Measurements from ENCODE around the gene MROH2A. TPM values are rescaled to one million over a fixed set of nuclear protein-coding genes. Genes with fewer than 3 reads are reported as not detected.

Gene MROH2A
- total RNA-seq, 1 experiment from 2014 or later, result not detected

DNA sequence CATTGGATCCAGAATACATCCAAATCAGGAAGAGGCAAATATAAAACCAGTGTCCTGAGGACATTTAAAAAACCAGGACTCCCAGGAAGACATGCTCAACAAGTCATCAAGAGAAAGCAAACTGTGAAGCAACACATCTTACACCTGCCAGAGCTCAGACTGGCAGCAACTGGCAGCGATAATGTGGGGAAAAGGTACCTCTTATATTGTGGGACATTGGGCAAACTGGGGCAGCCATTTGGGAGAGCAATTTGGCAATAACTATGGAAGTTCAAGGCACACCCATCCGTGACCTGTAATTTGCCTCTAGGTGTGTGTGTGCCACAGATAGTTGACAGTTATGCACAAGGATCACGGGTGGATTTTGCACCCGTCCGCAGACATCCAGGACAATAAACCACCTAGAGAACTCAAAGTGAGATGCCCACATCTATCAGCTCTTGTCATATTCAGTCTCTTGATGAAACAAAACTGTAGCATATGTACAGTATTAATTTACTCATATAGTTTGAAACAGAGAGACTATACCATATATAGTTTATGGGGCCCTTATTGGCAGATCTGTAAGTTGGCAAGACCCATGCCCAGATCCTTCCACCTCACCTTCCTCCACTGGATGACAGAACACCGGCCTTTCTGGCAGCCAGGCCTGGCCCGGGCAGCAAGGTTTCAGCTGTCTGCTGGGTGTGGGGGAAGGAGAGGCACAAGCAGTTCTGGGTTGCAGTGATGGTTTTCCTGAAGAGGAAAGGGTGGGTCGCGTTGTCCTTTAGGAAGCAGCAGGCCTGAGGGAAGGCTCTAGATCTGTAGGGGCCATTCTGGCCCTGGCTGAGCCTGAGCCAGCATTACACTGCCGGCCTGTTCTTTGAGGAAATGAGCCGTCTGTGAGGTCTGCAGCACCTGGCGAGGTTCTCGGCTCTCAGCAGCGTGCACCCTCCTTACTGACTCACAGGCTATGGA lies 57.4 kb downstream of the MROH2A start:
- no peak for DNase-seq (ENCODE audit: low spot score)

DNA sequence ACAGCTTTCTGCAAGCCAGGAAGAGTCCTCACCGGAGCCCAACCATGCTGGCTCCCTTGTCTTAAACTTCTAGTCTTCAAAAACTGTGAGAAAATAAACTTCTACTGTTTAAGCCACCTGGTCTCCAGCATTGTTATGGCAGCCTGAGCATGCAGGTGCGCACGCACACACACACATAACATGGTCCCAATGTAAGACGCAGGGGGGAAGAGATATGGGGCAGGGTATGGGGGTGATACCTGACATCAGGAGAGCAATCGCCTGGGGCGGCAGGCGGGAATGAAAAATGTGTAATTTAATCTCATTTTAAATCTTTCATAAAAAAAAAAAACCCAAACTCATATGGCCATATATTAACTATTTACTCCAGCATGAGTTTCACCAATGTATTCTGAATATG lies 58.2 kb downstream of the MROH2A start:
- no peak for DNase-seq (ENCODE audit: low spot score)

DNA sequence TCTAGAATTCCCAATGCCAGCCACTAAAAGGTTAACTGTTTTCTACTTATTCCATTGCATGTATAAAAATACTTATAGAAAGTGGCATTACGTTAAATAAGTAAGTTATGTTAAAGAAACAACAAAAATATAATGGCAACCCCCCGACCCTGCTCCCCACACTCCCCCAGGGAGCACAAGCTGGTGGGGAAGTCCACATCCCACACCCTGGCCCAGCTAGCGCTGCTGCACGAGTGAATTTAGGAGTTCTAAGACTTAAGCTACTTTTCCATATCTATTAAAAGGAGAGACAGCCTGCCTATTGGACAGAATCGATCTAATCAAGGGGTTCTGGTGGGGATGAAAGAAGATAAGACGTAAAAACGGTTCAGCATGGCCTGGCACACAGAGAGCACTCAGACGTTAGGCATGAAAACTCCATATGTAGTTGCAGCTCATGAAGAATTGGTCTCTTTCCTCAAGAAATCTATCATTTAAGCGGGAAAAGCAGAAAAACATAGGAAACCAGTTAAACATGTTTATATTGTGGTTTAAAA lies 59.6 kb downstream of the MROH2A start:
- no peak for DNase-seq (ENCODE audit: low spot score)

DNA sequence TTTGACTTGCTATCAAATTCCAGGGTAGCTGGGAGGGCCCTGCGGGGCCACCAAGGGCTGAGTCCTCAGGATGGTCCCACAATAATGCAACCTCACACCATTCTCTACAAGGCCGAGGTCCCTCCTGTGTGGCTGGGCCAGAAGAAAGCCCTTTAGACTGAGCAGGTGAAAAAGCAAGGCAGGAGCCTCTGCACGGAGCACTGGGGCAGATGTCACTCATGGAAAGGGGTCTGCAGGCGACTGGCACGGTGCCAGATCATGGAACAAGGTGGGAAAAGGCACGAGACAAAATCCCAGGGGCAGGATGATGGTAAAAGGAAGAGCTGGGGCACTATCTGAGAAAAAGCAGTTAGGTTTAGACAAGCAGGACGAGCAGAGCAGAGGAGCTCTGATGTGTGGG lies 60.1 kb downstream of the MROH2A start:
- DNase-seq (ENCODE audit: low spot score), result no peak

DNA sequence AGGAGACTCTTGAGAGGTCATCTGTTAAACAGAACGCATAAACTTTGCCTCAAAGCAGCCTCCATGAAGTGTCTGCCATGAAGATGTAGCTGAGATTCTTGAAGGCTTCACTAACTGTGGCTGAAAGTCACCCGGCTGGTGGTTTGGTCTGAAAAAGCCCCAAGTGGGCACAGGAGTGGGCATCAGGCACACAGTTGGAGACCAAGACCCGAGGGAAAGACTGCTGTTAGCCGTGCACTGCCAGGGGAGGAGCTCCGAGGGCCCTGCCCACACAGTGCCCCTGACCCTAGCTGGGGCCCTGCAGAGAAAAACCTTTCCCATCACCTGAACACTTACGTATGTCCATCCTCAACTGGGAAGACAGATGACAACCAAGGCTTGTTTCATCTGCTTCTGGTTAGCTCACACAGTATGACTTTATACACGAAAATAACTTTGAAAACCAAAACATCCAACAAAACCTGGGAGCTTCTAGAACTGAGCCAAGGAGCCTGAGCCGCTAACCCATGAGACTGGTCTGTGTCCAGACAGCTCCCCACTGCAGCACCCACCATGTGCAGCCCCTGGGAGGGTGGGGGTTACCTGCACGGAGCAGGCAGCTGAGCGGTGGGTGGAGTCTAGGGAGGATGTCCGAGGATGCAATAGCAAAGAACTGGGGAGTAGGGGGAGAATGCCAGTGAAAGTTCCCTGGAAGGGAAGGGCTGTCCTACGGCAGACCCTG lies 60.8 kb downstream of the MROH2A start:
- no peak for DNase-seq (ENCODE audit: low spot score)

DNA sequence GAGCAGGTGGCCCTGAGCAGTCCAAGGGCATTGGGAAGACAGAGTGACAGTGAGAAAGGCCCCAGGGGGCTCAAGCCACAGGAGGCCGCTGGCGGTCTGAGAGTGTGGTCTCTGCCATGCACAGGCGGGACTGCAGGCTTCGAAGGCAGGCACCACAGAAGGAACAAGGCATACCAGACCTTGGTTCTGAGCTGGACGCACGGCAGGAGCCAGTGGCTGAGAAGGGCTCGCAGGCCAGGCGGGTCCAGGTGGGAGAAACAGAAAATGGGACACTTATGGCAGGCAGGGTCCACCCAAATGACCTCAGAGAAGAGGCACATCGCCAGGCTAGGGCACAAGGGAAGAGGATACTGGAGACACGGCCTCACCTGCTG lies 61.3 kb downstream of the MROH2A start:
- no peak for DNase-seq (ENCODE audit: low spot score)

DNA sequence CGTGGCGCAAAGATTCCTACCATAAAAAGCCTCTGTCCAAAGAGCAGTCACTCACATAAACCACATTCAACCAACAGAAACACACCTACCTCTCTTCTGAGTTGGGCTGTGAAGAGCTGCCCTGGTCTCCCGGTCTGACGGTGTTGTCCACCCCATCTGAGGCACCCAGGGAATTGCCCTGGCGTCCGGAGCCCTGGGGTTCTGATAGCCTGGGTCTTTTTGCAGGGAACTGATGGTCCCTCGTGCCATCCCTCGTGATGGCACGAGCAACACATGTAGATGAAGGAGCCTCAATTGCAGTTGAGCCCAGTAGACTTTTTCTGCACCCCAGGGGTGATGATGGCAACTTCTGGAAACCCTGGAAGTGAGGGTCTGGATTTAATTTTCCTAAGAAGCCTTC lies 62.4 kb downstream of the MROH2A start:
- no peak for DNase-seq (ENCODE audit: low spot score)

DNA sequence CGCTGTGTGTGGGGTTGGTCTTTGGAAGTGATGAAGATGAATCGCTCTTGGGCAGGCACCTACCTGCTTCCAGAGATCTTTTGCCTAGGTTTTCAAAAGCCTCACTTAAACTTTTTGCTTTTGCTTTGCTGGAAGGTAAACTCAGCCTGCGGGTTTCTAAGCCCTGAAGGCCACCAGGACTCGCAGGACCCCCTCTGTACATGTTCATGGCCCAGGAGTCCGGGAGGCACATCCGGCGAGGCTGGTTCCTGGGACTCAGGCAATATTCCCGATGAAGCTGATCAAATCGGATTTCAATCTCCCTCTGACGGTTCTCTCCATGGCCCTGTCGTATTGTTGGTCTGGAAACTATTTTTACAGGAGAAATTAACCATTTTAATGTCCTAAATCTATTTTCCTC lies 63.1 kb downstream of the MROH2A start:
- no peak for DNase-seq (ENCODE audit: low spot score)

DNA sequence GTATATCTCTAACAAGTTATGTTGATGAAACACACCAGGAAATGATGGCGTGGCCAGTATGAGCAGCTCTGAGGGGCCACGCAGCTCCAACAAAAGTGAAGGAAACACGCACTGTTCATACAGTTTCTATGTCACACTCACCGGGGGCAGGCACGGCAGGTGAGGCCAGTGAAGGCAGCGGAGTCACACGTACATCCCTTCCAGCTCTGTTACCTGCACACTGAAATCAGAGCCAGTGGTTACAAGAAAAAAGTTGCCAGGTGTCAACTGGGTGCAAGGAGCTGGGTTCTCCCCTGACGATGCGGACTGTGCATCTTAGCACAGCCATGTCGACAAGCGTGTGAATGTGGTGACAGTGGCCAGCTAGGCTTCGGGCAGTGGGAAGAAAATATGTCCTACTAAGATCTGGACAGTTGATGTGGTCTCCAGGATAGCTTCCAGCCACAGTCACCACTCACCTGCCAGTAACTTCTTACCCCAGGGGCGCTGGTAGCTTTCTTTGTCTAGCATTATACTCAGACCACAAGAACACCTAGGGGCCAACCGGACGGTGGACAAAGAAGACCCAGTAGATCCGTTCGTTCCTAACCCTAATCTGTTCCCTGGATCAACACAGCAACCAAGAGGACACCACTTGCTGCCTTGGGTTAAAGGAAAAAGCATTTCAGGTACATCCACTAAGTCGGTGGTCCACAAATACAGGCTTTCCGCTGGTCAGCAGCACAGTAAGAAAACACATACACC lies 66.1 kb downstream of the MROH2A start:
- no peak for DNase-seq (ENCODE audit: low spot score)

DNA sequence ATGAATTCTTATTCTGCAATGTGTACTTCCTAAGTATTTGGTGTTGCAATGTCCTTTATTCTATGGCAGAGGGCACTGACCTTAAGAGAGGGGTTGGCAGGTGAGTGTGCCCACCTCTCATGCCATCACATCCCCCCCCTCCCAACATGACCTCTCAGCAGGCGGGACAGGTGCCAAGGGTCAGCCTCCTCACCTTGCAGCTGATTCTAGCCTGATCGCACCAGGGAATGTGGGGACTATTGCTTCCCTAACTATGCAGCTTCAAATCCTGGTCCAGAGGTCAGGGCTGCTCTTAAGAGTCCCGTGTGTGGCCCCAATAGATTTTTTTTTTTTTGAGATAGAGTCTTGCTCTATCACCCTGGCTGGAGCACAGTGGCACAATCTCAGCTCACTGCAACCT lies 66.7 kb downstream of the MROH2A start:
- no peak for DNase-seq (ENCODE audit: low spot score)

DNA sequence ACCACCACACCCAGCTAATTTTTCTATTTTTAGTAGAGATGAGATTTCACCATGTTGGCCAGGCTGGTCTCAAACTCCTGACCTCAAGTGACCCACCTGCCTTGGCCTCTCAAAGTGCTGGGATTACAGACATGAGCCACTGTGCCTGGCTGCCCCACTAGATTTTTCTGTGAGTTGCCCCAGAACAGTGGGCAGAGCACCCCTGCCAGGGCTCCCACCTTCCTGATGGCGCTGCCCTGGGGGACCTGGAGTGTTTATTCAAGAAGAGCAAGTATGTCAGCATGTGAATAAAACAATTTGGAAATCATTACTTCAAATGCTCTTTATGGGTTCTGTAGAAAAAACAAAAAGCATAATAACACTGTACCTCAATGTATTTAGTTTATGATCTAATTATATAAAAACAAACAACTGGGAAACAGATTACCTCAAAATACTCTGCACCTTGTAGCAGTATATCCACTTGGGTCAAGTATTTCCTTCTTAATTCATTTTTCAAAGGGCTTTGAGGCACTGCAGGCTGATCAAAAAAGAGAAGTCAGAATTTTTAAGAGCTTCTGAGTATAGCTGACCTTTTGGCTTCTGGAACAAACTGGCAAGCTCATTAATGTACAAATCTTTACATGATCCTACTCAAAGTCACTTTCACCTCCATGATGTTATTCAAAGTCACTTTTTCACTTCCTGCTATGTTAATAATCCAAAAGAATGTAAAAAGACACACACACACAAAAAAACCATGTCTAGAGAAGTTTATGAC lies 67.4 kb downstream of the MROH2A start:
- DNase-seq (ENCODE audit: low spot score), result no peak

DNA sequence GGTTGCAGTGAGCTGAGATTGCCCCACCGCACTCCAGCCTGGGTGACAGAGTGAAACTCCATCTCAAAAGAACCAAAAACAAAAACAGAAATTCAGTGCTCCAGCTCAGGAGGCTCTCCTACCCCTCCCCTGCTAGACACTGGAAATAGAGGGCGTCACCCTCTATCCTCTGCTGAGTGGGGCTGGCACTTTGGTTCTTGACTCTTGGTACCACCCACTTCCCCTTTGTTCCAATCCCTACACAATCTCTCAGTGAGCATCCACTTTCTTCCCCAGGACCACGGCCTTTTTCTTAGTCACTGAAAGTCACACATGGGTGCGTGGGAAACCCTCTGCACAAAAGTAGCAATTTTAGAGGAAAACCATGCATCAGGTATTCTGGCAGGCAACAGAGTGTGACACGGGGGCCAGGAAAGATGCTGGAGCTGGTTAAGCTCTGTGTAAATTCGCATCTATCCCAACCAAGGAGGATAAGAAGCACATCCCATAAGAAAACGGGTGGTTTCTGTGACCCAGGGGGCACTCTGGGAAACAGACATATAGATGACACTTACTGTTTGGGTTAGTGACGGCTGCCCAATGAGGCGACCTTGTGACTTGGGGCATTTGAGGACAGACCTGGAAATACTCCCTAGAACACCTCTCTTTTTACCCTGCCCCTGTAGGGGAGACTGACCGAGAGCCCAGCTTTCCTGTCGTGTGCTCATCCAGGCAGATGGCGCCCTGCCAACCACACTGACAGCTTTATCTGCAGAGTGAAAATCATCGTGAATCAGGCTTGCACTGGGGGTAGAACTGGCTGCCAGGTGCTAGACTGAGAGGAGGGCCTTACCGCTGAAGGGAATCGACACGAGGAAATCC lies 68.5 kb downstream of the MROH2A start:
- no peak for DNase-seq (ENCODE audit: low spot score)

DNA sequence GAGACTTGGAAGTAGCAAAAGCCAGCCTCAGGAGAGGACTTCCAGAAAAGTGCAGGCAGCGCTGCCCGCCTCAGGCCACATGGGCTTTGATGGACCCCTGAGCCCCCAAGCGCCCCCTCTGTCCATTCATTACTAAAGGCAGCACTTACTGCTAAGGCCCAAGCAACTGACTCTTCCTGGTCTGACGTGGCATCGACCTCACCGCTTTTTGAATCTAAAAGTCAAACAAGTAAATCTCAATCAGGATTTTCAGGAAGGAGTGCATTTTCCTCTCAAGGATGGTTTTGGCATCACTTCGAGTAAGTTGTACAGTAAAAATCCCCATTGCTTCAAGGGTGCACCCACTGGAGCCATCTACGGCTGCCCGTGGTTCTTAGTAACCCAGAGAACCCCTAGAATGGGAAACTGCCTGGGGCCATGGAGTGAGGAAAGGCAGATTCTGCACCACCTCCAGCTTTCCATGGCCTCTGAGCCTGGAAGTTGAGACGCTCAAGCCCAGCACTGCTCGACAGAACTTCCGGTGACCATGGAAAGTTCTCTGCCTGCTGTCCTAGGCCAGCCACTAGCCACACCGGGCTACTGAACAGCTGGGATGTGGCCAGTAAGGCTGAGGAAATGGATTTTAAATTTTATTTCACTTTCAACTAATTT lies 69.2 kb downstream of the MROH2A start:
- DNase-seq (ENCODE audit: low spot score), result no peak

DNA sequence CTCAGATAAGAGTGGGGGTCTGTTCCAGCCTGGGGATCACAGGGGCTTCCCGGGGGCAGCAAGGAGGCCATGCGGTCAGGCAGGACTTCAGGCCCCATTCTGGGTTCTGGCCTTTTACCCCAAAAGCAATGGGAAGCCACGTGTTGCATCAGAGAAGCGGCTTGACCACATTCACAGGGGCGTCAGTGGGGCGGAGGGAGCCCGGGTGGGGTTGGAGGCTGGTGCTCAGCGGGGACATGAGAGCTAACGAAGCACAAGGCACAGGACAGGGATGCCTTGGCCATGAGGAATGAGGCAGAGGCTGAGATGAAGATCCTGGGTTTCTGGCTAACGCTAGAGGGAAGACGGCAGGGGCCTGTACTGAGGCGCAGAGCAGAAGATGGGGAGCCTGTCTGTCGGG lies 70.1 kb downstream of the MROH2A start:
- no peak for DNase-seq (ENCODE audit: low spot score)

DNA sequence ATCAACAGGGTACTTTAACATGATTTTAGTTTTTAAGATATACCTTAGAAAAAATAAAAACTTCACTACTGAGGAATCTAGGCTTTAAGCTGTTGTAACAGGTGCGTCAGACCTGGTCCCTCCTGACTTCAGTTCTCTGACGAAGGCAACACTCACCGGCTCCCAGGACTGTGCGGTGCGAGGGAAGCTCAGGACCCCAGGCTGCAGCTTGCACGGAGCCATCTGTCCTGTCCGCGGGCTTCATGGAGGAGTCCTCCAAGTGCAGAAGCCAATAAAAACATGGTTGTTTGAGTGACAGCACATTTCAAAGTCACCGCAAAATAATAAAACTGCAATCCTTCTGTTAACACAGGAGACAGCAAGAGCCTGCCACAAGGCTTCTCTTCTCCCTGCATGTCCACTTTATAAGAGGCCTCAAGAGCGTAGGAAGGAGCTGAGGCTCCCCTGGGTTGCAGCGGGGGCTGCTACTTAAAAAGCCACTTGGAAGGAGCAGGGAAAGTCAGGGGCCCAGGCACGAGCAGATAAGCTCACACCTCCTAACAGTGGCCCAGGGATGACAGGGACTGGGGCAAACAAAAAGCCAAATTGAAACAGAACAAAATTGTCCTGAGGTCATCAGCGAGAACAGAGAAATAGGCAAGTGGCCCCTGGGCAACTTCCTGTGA lies 71.6 kb downstream of the MROH2A start:
- no peak for DNase-seq (ENCODE audit: low spot score)

DNA sequence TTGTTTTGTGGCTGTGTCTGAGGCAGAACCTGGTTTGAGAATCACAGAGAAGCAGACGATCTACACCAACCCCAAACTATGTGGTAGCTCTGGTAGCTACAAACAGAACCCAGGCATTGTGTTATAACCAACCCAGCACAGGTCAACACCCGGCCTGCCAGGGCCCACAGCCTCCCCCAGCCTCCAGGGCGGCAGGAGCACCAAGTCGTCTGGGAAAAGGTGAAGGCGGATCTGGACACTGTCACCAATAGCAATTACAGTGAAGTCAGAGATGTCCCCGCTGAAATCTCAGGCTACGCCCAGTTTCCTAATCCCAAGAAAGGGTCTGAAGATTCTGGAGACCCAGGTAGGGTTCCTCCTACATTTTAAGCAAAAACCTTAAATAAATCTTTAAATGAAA lies 72.6 kb downstream of the MROH2A start:
- no peak for DNase-seq (ENCODE audit: low spot score)

DNA sequence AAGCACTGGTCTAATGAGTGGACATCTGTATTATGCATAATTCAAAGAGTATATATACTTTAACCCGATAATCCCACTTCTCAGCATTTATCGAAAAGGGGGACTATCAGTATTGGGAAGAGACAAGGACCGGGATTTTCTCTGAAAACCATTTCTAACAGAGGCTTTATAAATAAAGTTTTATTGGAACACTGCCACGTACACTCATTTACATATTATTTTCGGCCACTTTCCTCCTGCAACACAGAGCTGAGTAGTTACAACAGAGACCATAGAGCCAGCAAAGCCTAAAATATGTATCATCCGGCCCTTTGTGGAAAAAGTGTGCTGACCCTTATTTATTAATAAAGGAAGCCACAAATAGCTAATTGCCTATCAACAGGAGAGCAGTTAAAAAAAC lies 73.0 kb downstream of the MROH2A start:
- DNase-seq (ENCODE audit: low spot score), result no peak

DNA sequence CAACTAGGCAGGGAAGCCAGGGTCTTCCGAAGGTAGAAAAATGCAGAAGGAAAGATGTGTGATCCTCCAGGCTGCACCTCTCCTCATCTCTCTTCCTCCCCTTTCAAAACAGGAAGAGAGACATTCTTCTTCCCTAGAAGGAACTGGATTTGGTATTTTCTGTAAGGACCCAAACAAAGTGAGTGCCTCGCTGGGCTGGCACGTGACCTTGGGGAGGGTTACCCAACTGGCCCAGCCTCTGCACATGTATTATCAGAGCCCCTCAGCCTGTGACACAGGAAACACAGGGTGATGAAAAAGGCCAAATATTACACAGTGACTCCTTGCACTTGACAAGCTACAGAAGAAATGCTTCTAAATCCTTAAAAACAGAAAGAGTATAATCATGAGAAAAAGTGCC lies 73.9 kb downstream of the MROH2A start:
- no peak for DNase-seq (ENCODE audit: low spot score)

DNA sequence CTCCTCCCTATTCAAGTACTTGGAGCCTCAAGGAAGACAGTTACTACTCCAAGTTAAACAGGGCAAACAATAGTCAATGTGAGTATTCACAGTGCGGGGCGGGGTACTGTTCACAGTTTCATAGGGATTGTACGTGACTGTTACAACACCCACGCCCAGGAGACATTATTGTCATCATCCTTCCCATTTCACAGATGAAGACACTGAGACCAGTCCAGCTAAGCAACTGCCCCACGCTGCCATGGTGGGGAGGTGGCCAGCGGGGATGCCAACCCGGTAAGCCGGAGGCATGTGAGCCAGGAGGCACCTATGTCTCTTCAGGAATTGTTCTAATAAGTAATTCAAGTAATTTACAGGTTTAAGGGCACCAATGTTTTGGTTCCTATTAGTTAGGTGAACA lies 75.2 kb downstream of the MROH2A start:
- DNase-seq (ENCODE audit: low spot score), result no peak

DNA sequence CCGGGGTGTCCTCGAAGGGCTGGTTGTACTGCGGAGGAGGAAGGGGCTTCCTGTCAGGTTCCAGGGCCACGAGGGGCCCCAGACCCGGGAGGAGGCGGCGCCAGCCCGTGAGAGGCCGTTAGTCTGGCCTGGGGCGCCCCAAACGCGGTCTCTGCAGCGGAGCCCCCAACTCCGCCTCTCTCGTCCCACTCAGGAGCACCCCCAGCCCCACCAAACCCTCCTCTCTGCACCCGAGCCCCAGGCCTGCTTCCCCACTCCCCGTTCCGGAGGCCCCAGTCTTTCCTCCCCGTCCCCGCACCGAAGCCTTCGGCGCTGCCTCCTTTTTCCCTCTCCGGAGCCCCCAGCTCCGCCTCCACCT lies 75.7 kb downstream of the MROH2A start:
- DNase-seq (ENCODE audit: low spot score), result no peak
